NCI-H345 treated with DMSO at 0.1 percent for 48 hours (cell line): Measurements from ENCODE around the gene PARD3B.

Source experiments
- DNase-seq: peaks from one replicate; lab custom pipeline; 2025; ENCODE audit not compliant: unreplicated experiment; lab: John Stamatoyannopoulos, UW

Gene PARD3B

GRCh38 chr2:205574001-205574400 lies 1028.7 kb downstream of the PARD3B start:
- DNase-seq, result no peak

- DNase-seq, result no peak
Measured at GRCh38 chr2:205579335-205579734, 1034.1 kb downstream of the PARD3B start.

GRCh38 chr2:205580212-205580987 lies 1035.1 kb downstream of the PARD3B start:
- DNase-seq, result no peak

GRCh38 chr2:205582366-205582765 lies 1037.1 kb downstream of the PARD3B start:
- no peak for DNase-seq

- peak; percentile 68 for DNase-seq
Measured at GRCh38 chr2:205585449-205586383, 1040.4 kb downstream of the PARD3B start.

- DNase-seq, result no peak
Measured at GRCh38 chr2:205586626-205587025, 1041.4 kb downstream of the PARD3B start.

GRCh38 chr2:205589479-205589878 lies 1044.2 kb downstream of the PARD3B start:
- DNase-seq, result no peak

- no peak for DNase-seq
Measured at GRCh38 chr2:205590759-205591158, 1045.5 kb downstream of the PARD3B start.

- DNase-seq, result no peak
Measured at GRCh38 chr2:205593891-205594290, 1048.6 kb downstream of the PARD3B start.

GRCh38 chr2:205596581-205596980 lies 1051.3 kb downstream of the PARD3B start:
- DNase-seq, result no peak

GRCh38 chr2:205605638-205606304 lies 1060.5 kb downstream of the PARD3B start:
- DNase-seq, result no peak

- no peak for DNase-seq
Measured at GRCh38 chr2:205607146-205607545, 1061.9 kb downstream of the PARD3B start.

- DNase-seq, result no peak
Measured at GRCh38 chr2:205609113-205609512, 1063.8 kb downstream of the PARD3B start.

- no peak for DNase-seq
Measured at GRCh38 chr2:205610437-205610836, 1065.2 kb downstream of the PARD3B start.

- no peak for DNase-seq
Measured at GRCh38 chr2:205612636-205613035, 1067.4 kb downstream of the PARD3B start.

GRCh38 chr2:205613970-205614559 lies 1068.8 kb downstream of the PARD3B start:
- DNase-seq, result no peak

- no peak for DNase-seq
Measured at GRCh38 chr2:205614965-205615364, 1069.7 kb downstream of the PARD3B start.

- no peak for DNase-seq
Measured at GRCh38 chr2:205617905-205618304, 1072.6 kb downstream of the PARD3B start.

GRCh38 chr2:205619600-205619999 lies 1074.3 kb downstream of the PARD3B start:
- DNase-seq, result no peak

GRCh38 chr2:205627085-205627484 lies 1081.8 kb downstream of the PARD3B start:
- no peak for DNase-seq

- no peak for DNase-seq
Measured at GRCh38 chr2:205628422-205628821, 1083.1 kb downstream of the PARD3B start.
